SK-N-SH (cell line): ENCODE data around the gene LIMK1. TPM values are rescaled to one million over a fixed set of nuclear protein-coding genes. Genes with fewer than 3 reads are reported as not detected.

Experiments
- CTCF ChIA-PET: fragments of 300-600, 350-600 bp; formaldehyde crosslinking; extraction: SDS; loops from one replicate; lab custom pipeline; 2021; lab: Yijun Ruan, JAX
- POLR2A ChIA-PET: fragments of 350-600 bp; sonication (Branson Sonifier 250); formaldehyde crosslinking; extraction: SDS; loops from one replicate; lab custom pipeline; 2020; ENCODE audit warnings: antibody characterized with exemption, inconsistent platforms; lab: Yijun Ruan, JAX
- DNase-seq: peaks from one replicate; pipeline ENCODE4 v3.0.0; 2012
- H2AFZ ChIP-seq: fragments of 200-600 bp; sonication (generic); 2 replicates; pipeline ENCODE4 v1.8.1; 2016; ENCODE audit warnings: antibody characterized with exemption, mild to moderate bottlenecking, low read depth
- H3F3A ChIP-seq: fragments of 200-600 bp; sonication (generic); replicated peaks from 2 replicates; pipeline ENCODE3; 2016; ENCODE audit warnings: antibody characterized with exemption, mild to moderate bottlenecking; ENCODE audit not compliant: insufficient read depth
- H3K27ac ChIP-seq, 2 experiments: fragments of 200-500 bp in 1 of 2; fragments of 200-600 bp in 1 of 2; sonication (Bioruptor generic) in 1 of 2; sonication (generic), shearing (Covaris generic) in 1 of 2; 2 replicates each; pipeline versions ENCODE4 v1.5.1 to v1.6.1; 2014 to 2016; ENCODE audit warnings: low read depth in 2 of 2, inconsistent platforms in 1 of 2, low read length in 1 of 2, mild to moderate bottlenecking in 1 of 2, mixed read lengths in 1 of 2
- H3K27me3 ChIP-seq: fragments of 200-600 bp; sonication (generic), shearing (Covaris generic); 2 replicates; pipeline ENCODE4 v1.6.1; 2016; ENCODE audit warnings: mixed run types; ENCODE audit not compliant: insufficient read depth
- H3K36me3 ChIP-seq, 2 experiments: fragments of 200-500 bp in 1 of 2; fragments of 200-600 bp in 1 of 2; sonication (Bioruptor generic) in 1 of 2; sonication (generic) in 1 of 2; replicated peaks in 1 of 2; 2 replicates each; pipeline versions ENCODE3 to v1.5.1; 2014 to 2016; ENCODE audit warnings: low read length in 1 of 2, mild to moderate bottlenecking in 1 of 2; ENCODE audit not compliant: insufficient read depth in 2 of 2, control insufficient read depth in 1 of 2
- H3K4me1 ChIP-seq, 2 experiments: fragments of 200-500 bp in 1 of 2; fragments of 200-600 bp in 1 of 2; sonication (Bioruptor generic) in 1 of 2; sonication (generic), shearing (Covaris generic) in 1 of 2; 2 replicates each; pipeline versions ENCODE4 v1.5.1 to v1.6.1; 2014 to 2016; ENCODE audit warnings: low read depth in 1 of 2, low read length in 1 of 2, mixed run types in 1 of 2; ENCODE audit not compliant: insufficient read depth in 2 of 2, control insufficient read depth in 1 of 2
- H3K4me2 ChIP-seq: fragments of 200-600 bp; sonication (generic), shearing (Covaris generic); 2 replicates; pipeline ENCODE4 v1.6.1; 2017; ENCODE audit warnings: mixed run types
- H3K4me3 ChIP-seq, 2 experiments: fragments of 200-500 bp in 1 of 2; fragments of 200-600 bp in 1 of 2; sonication (Bioruptor generic) in 1 of 2; sonication (generic), shearing (Covaris generic) in 1 of 2; 2 replicates each; pipeline versions ENCODE4 v1.5.1 to v1.8.1; 2014 to 2016; ENCODE audit warnings: low read depth in 2 of 2, inconsistent platforms in 1 of 2, low read length in 1 of 2, mild to moderate bottlenecking in 1 of 2, mixed read lengths in 1 of 2, moderate library complexity in 1 of 2
- H3K79me2 ChIP-seq: fragments of 200-600 bp; sonication (generic); 2 replicates; pipeline ENCODE4 v1.8.1; 2017; ENCODE audit warnings: mild to moderate bottlenecking; ENCODE audit not compliant: insufficient read depth
- H3K9ac ChIP-seq: fragments of 200-600 bp; sonication (generic); 2 replicates; pipeline ENCODE4 v1.6.1; 2017; ENCODE audit warnings: mixed run types
- H3K9me2 ChIP-seq: fragments of 200-600 bp; sonication (generic); 2 replicates; pipeline ENCODE4 v1.6.1; 2017; ENCODE audit warnings: mixed run types
- H3K9me3 ChIP-seq: fragments of 200-600 bp; sonication (generic); 2 replicates; pipeline ENCODE4 v1.6.1; 2017; ENCODE audit warnings: mixed run types, mild to moderate bottlenecking, moderate library complexity
- H4K20me1 ChIP-seq: fragments of 200-600 bp; sonication (generic); 2 replicates; pipeline ENCODE4 v1.6.1; 2017; ENCODE audit warnings: mild to moderate bottlenecking, mixed run types; ENCODE audit not compliant: insufficient read depth
- CHD2 ChIP-seq: fragments of 150-350 bp; IDR thresholded peaks from 2 replicates; pipeline ENCODE4 v1.6.1; 2018; ENCODE audit warnings: low read length; ENCODE audit not compliant: partially characterized antibody
- GABPA ChIP-seq: IDR thresholded peaks from 2 replicates; pipeline ENCODE4 v1.4.0; 2012; ENCODE audit warnings: low read depth, mild to moderate bottlenecking
- IRF3 ChIP-seq: fragments of 150-350 bp; IDR thresholded peaks from 2 replicates; pipeline ENCODE4 v1.6.1; 2016; ENCODE audit warnings: mild to moderate bottlenecking, low read depth, low read length
- JUND ChIP-seq: IDR thresholded peaks from 2 replicates; pipeline ENCODE4 v1.4.0; 2012
- MEF2A ChIP-seq: IDR thresholded peaks from 2 replicates; pipeline ENCODE4 v1.4.0; 2012; ENCODE audit warnings: low read depth, borderline replicate concordance
- MXI1 ChIP-seq: IDR thresholded peaks from 2 replicates; pipeline ENCODE4 v1.6.1; 2012; ENCODE audit warnings: mild to moderate bottlenecking, low read depth, low read length, improper control_type of control experiment
- NRF1 ChIP-seq: IDR thresholded peaks from 2 replicates; pipeline ENCODE4 v1.6.1; 2012; ENCODE audit warnings: low read depth, mild to moderate bottlenecking, low read length
- POLR2AphosphoS5 ChIP-seq: IDR thresholded peaks from 2 replicates; pipeline ENCODE4 v1.6.1; 2012; ENCODE audit warnings: low read depth, low read length
- RCOR1 ChIP-seq: fragments of 150-350 bp; IDR thresholded peaks from 2 replicates; pipeline ENCODE4 v1.6.1; 2017; ENCODE audit warnings: antibody characterized with exemption, low read length
- SIN3A ChIP-seq: IDR thresholded peaks from 2 replicates; pipeline ENCODE4 v1.6.1; 2012; ENCODE audit warnings: low read depth, mild to moderate bottlenecking, low read length, moderate library complexity, borderline replicate concordance
- USF2 ChIP-seq: fragments of 150-350 bp; IDR thresholded peaks from 2 replicates; pipeline ENCODE4 v1.6.1; 2017; ENCODE audit warnings: antibody characterized with exemption, low read length, low read depth, borderline replicate concordance
- YY1 ChIP-seq: IDR thresholded peaks from 2 replicates; pipeline ENCODE4 v1.4.0; 2012; ENCODE audit warnings: low read depth, mild to moderate bottlenecking
- WGBS: methylation state at CpG from one replicate; pipeline ENCODE4 v1.1.6; 2017; ENCODE audit warnings: low lambda C conversion rate; 5-methylcytosine and 5-hydroxymethylcytosine counted together
- polyA plus RNA-seq, 3 experiments: library from polyadenylated mRNA; depleted of rRNA; stranded (reverse); fragments of >200 nt; gene quantifications; 2 replicates each; pipeline ENCODE4 v1.2.3, GENCODE V29; 2012
- TF ChIP-seq, protein P1 (sequence below): IDR thresholded peaks from 2 replicates; pipeline ENCODE4; 2012
- TF ChIP-seq, protein P2 (sequence below): IDR thresholded peaks from 2 replicates; pipeline ENCODE4 v1.4.0; 2012; ENCODE audit warnings: low read depth
- TF ChIP-seq, protein P3 (sequence below): IDR thresholded peaks from 2 replicates; pipeline ENCODE4 v1.4.0; 2012; ENCODE audit warnings: low read depth, borderline replicate concordance

LIMK1 gene
- polyA plus RNA-seq, 1 of the 3 experiments (the other 2 are of a cell fraction) = 86.6 TPM

- TF ChIP-seq CHD2 = no peak
- TF ChIP-seq, protein P1, sequence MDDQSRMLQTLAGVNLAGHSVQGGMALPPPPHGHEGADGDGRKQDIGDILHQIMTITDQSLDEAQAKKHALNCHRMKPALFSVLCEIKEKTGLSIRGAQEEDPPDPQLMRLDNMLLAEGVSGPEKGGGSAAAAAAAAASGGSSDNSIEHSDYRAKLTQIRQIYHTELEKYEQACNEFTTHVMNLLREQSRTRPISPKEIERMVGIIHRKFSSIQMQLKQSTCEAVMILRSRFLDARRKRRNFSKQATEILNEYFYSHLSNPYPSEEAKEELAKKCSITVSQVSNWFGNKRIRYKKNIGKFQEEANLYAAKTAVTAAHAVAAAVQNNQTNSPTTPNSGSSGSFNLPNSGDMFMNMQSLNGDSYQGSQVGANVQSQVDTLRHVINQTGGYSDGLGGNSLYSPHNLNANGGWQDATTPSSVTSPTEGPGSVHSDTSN = peak; percentile 69
- TF ChIP-seq POLR2AphosphoS5 = no peak
- no peak for TF ChIP-seq USF2
- TF ChIP-seq MEF2A = no peak; the same call in 1 of the 2 replicates
- TF ChIP-seq, protein P2, sequence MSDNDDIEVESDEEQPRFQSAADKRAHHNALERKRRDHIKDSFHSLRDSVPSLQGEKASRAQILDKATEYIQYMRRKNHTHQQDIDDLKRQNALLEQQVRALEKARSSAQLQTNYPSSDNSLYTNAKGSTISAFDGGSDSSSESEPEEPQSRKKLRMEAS = peak; percentile 74; the same call in 1 of the 2 replicates
- no peak for TF ChIP-seq MXI1
- TF ChIP-seq RCOR1 = no peak
- no peak for TF ChIP-seq GABPA
- TF ChIP-seq JUND = peak; percentile 91
- no peak for TF ChIP-seq NRF1
These were observed 14.5 kb downstream of the LIMK1 start (continued) for GRCh38 chr7:74097937-74098614.

GRCh38 chr7:74099031-74099430 lies 15.4 kb downstream of the LIMK1 start:
- DNase-seq = no peak
- peak overlapping the region; percentile 43 to 97; a peak in 3 of 4 replicates for H3K27ac ChIP-seq
- no peaks in the 10 kb centered on the region for H3K27me3 ChIP-seq
- POLR2A ChIA-PET = no interaction called here
- H3K4me2 ChIP-seq = peak overlapping the region; percentile 45
- H3K36me3 ChIP-seq = peaks cover 18 to 69% of the 10 kb centered on the region in 2 experiments
- WGBS = 95% methylated on average over 17 of the region's 17 CpGs
- no peak overlapping the region for H2AFZ ChIP-seq
- peaks cover 16 to 29% of the 10 kb centered on the region in 2 experiments; a peak in 3 of 4 replicates for H3K4me1 ChIP-seq
- no peaks in the 10 kb centered on the region for H4K20me1 ChIP-seq
- H3K9me3 ChIP-seq = no peaks in the 10 kb centered on the region
- TF ChIP-seq, protein P3, sequence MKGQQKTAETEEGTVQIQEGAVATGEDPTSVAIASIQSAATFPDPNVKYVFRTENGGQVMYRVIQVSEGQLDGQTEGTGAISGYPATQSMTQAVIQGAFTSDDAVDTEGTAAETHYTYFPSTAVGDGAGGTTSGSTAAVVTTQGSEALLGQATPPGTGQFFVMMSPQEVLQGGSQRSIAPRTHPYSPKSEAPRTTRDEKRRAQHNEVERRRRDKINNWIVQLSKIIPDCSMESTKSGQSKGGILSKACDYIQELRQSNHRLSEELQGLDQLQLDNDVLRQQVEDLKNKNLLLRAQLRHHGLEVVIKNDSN = no peak
- TF ChIP-seq, protein P2 = no peak
- no peak for TF ChIP-seq IRF3
- no peak for TF ChIP-seq SIN3A
- TF ChIP-seq JUND = no peak
- TF ChIP-seq YY1 = no peak
- peak overlapping the region; percentile 53; the same call in 1 of the 2 replicates for H3K9ac ChIP-seq
- no peaks in the 10 kb centered on the region for H3K9me2 ChIP-seq
- CTCF ChIA-PET = interaction anchor here (0.8 kb wide), 1 partner anchor 303 kb away, joined by 3 read pairs; no protein-coding TSS in a partner anchor
- H3F3A ChIP-seq = peaks cover 40% of the 10 kb centered on the region
- peaks cover 32% of the 10 kb centered on the region; the same call in 1 of the 2 replicates for H3K79me2 ChIP-seq
- no peak overlapping the region for H3K4me3 ChIP-seq
